Subcutaneous abdominal adipose tissue (tissue), 5 donors: Measurements from ENCODE around the gene TSPAN10.

ENCODE experiments used
- H3K27ac ChIP-seq: one replicate; pipeline ENCODE4 v1.7.0; 2013; ENCODE audit warnings: low read depth, mild to moderate bottlenecking, inconsistent platforms, low read length, moderate library complexity
- H3K27me3 ChIP-seq, 5 donors: one replicate each; pipeline ENCODE4 v1.7.0; 2013; ENCODE audit warnings: low read length in 5 of 5, inconsistent platforms in 1 of 5; ENCODE audit not compliant: control insufficient read depth in 5 of 5, insufficient read depth in 4 of 5
- H3K36me3 ChIP-seq, 5 donors: one replicate each; pipeline ENCODE4 v1.7.0; 2013; ENCODE audit warnings: low read length in 5 of 5; ENCODE audit not compliant: control insufficient read depth in 5 of 5, insufficient read depth in 5 of 5
- H3K4me1 ChIP-seq, 5 donors: one replicate each; pipeline ENCODE4 v1.7.0; 2013; ENCODE audit warnings: low read length in 5 of 5, mild to moderate bottlenecking in 3 of 5, moderate library complexity in 1 of 5; ENCODE audit not compliant: control insufficient read depth in 5 of 5, insufficient read depth in 5 of 5
- H3K4me3 ChIP-seq, 5 donors: one replicate each; pipeline ENCODE4 v1.7.0; 2013; ENCODE audit warnings: low read length in 5 of 5, low read depth in 1 of 5
- H3K9ac ChIP-seq, 5 donors: one replicate each; pipeline ENCODE4 v1.7.0; 2013; ENCODE audit warnings: low read length in 5 of 5, mild to moderate bottlenecking in 4 of 5, moderate library complexity in 3 of 5
- H3K9me3 ChIP-seq, 5 donors: one replicate each; pipeline ENCODE4 v1.7.0; 2013; ENCODE audit warnings: low read length in 5 of 5; ENCODE audit not compliant: control insufficient read depth in 5 of 5
- donor health status: healthy.
- donor health status: healthy.
- donor health status: healthy.
- donor health status: healthy.
- donor health status: healthy.

The TSPAN10 gene

GRCh38 chr17:81631482-81631881 lies 5.5 kb upstream of the TSPAN10 start:
- Histone ChIP-seq H3K36me3 (peaks cover 11 to 38% (median 26%) of the 10 kb centered on the region in 5 donors), H3K27ac (no peak overlapping the region), H3K9ac (no peak overlapping the region)

GRCh38 chr17:81635431-81635830 lies 1.6 kb upstream of the TSPAN10 start:
- Histone ChIP-seq H3K27ac (peak overlapping the region; percentile 99), H3K9me3 (no peaks in the 10 kb centered on the region), H3K36me3 (peaks cover 0 to 4% (median 2%) of the 10 kb centered on the region in 5 donors), H3K4me1 (peaks cover 4 to 39% (median 28%) of the 10 kb centered on the region in 5 donors), H3K9ac (peak overlapping the region in 3 of 5 donors; percentile 99 to 100 (median 99)), H3K4me3 (peak overlapping the region; percentile 33 to 96 (median 81)), H3K27me3 (no peaks in the 10 kb centered on the region)

More at GRCh38 chr17:81631482-81631881, 5.5 kb upstream of the TSPAN10 start:
- Histone ChIP-seq H3K4me3 (no peak overlapping the region), H3K9me3 (no peaks in the 10 kb centered on the region), H3K4me1 (peaks cover 4 to 32% (median 24%) of the 10 kb centered on the region in 5 donors), H3K27me3 (no peaks in the 10 kb centered on the region)

GRCh38 chr17:81635973-81636504 lies 957 bp upstream of the TSPAN10 start:
- Histone ChIP-seq H3K4me1 (peaks cover 4 to 39% (median 28%) of the 10 kb centered on the region in 5 donors), H3K27me3 (no peaks in the 10 kb centered on the region), H3K4me3 (peak overlapping the region; percentile 71 to 96 (median 90)), H3K9me3 (no peaks in the 10 kb centered on the region), H3K36me3 (peaks cover 0 to 4% (median 2%) of the 10 kb centered on the region in 5 donors), H3K27ac (peak overlapping the region; percentile 99), H3K9ac (peak overlapping the region; percentile 95 to 100 (median 99))

DNA sequence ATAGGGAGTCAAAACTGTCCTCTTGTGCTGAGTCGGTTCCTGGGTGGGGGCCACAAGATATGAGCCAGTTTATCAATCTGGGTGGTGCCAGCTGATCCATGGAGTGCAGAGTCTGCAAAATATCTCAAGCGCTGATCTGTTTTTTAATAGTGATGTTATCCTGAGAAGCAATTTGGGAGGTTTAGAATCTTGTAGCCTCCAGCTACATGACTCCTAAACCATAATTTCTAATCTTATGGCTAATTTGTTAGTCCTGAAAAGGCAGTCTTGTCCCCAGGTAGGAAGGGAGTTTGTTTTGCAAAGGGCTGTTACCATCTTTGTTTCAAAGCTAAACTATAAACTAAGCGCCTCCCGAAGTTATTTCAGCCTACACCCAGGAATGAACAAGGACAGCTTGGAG lies 1.7 kb downstream of the TSPAN10 start:
- no peak overlapping the region for H3K9ac ChIP-seq
- H3K27ac ChIP-seq = no peak overlapping the region
- no peaks in the 10 kb centered on the region for H3K9me3 ChIP-seq
- peaks cover 4 to 47% (median 26%) of the 10 kb centered on the region in 5 donors for H3K4me1 ChIP-seq
- H3K27me3 ChIP-seq = no peaks in the 10 kb centered on the region
- no peaks in the 10 kb centered on the region for H3K36me3 ChIP-seq
- no peak overlapping the region for H3K4me3 ChIP-seq

- Histone ChIP-seq H3K4me3 (no peak overlapping the region), H3K9me3 (no peaks in the 10 kb centered on the region), H3K27me3 (no peaks in the 10 kb centered on the region), H3K27ac (no peak overlapping the region), H3K9ac (no peak overlapping the region), H3K36me3 (no peaks in the 10 kb centered on the region), H3K4me1 (peaks cover 4 to 35% (median 21%) of the 10 kb centered on the region in 5 donors)
These were observed 3.0 kb downstream of the TSPAN10 start for GRCh38 chr17:81640011-81640410.

- Histone ChIP-seq H3K27ac (peak overlapping the region; percentile 50), H3K4me1 (peaks cover 0 to 21% (median 7%) of the 10 kb centered on the region in 5 donors), H3K36me3 (peaks cover 0 to 4% (median 3%) of the 10 kb centered on the region in 5 donors), H3K9me3 (no peaks in the 10 kb centered on the region), H3K4me3 (no peak overlapping the region), H3K9ac (no peak overlapping the region), H3K27me3 (peaks cover 0 to 3% (median under 1%) of the 10 kb centered on the region in 5 donors)
These were observed 5.0 kb downstream of the TSPAN10 start for GRCh38 chr17:81641825-81642489.

DNA sequence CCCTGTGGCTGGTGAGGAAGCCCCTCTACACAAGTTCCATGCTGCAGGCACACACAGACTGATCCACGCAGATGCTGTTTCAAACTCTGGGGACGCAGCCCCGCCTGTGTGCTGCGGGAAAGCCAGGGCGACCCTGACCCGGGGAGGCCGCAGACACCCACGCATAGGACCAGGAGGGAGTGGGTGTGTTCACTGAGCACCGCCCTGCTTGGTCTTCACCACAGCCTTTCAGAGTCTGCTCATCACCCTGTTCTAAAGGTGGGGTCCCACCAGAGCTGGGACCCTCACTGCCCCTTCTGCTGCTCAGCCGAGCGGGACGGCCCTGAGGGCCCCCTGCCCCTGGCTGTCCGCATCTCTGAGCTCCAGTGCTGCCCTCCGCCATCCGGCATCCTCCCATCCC lies 7.5 kb downstream of the TSPAN10 start:
- Histone ChIP-seq H3K27me3 (peaks cover 12 to 19% (median 13%) of the 10 kb centered on the region in 5 donors), H3K4me1 (peaks cover 0 to 26% (median 9%) of the 10 kb centered on the region in 5 donors), H3K36me3 (peaks cover 0 to 4% (median 3%) of the 10 kb centered on the region in 5 donors), H3K27ac (no peak overlapping the region), H3K4me3 (no peak overlapping the region), H3K9ac (no peak overlapping the region), H3K9me3 (peaks cover 0 to 4% (median 0%) of the 10 kb centered on the region in 5 donors)

GRCh38 chr17:81644976-81645952 lies 8.3 kb downstream of the TSPAN10 start:
- Histone ChIP-seq H3K27ac (no peak overlapping the region), H3K27me3 (peaks cover 15 to 25% (median 17%) of the 10 kb centered on the region in 5 donors), H3K9ac (no peak overlapping the region), H3K4me3 (no peak overlapping the region), H3K9me3 (peaks cover 0 to 4% (median 0%) of the 10 kb centered on the region in 5 donors), H3K36me3 (peaks cover 0 to 4% (median 3%) of the 10 kb centered on the region in 5 donors), H3K4me1 (peaks cover 0 to 26% (median 9%) of the 10 kb centered on the region in 5 donors)

- Histone ChIP-seq H3K9ac (no peak overlapping the region), H3K36me3 (peaks cover 0 to 4% (median 3%) of the 10 kb centered on the region in 5 donors), H3K27ac (no peak overlapping the region), H3K27me3 (peaks cover 16 to 33% (median 29%) of the 10 kb centered on the region in 5 donors), H3K9me3 (peaks cover 0 to 4% (median 0%) of the 10 kb centered on the region in 5 donors), H3K4me1 (peaks cover 0 to 18% (median 9%) of the 10 kb centered on the region in 5 donors), H3K4me3 (no peak overlapping the region)
These were observed 10.0 kb downstream of the TSPAN10 start for GRCh38 chr17:81646869-81647600.
